HUES48 (cell line): ENCODE results near the gene CFAP53.

Experiments
- H3K27ac ChIP-seq: one replicate; pipeline ENCODE4 v1.7.0; 2013; ENCODE audit warnings: low read depth, low read length, inconsistent platforms
- H3K27me3 ChIP-seq: 2 replicates; pipeline ENCODE4 v1.6.1; 2013; ENCODE audit warnings: mild to moderate bottlenecking, low read length; ENCODE audit not compliant: control insufficient read depth, insufficient read depth
- H3K36me3 ChIP-seq: 2 replicates; pipeline ENCODE4 v1.6.1; 2013; ENCODE audit warnings: low read length; ENCODE audit not compliant: control insufficient read depth, insufficient read depth
- H3K4me1 ChIP-seq: 2 replicates; pipeline ENCODE4 v1.6.1; 2013; ENCODE audit warnings: mild to moderate bottlenecking, low read length; ENCODE audit not compliant: control insufficient read depth, insufficient read depth
- H3K4me3 ChIP-seq: 2 replicates; pipeline ENCODE4 v1.5.1; 2013; ENCODE audit warnings: mild to moderate bottlenecking, low read depth, low read length
- H3K9ac ChIP-seq: 2 replicates; pipeline ENCODE4 v1.6.1; 2013; ENCODE audit warnings: mild to moderate bottlenecking, low read depth, low read length, moderate library complexity
- H3K9me3 ChIP-seq: 2 replicates; pipeline ENCODE4 v1.6.1; 2013; ENCODE audit warnings: low read length; ENCODE audit not compliant: control insufficient read depth, insufficient read depth

The CFAP53 gene

DNA sequence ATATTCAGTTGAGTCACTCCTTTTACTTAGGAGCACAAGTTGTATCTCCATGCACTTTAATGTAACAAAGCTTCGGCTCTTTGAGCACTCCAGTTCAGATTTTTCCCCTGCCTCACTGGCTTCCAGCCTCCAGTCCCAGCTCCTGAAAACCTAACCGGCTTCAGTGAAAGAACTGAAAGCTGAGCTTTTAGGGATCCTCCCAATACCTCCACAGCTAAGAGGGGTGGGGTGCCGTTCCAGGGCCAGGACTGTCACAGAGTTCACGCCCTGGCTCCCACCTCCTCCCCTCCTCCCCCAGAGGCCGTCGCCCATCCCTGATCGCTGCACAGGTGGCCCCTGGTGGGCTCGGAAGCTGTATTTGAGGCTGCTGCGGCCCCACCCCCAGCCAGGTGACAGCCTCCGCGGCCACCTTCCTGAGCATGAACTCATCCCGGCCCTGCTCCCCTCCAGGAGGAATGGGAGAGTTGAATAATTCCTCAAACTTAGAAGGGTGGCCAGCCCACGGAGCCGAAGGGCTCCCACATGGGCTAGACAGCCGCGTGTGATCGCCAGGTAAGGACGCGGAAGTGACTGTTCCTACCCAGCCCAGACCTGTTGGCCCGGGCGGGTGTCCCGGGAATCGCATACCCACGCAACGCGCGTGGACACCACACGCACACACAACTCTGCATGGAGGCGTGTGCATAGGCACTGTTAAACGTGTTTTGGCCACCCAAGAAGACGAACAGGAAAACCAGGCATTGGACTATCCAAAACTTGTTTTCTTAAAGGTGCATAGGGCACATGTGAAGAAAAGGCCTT is 73.1 kb downstream of the CFAP53 start:
- peaks cover 61% of the 10 kb centered on the region for H3K27me3 ChIP-seq
- H3K4me1 ChIP-seq: 0 out of 2 replicates have a peak, but pooled peaks cover 5% of the 10 kb centered on the region
- no peaks in the 10 kb centered on the region for H3K36me3 ChIP-seq
- peak overlapping the region; percentile 75 for H3K4me3 ChIP-seq
- H3K9me3 ChIP-seq: no peaks in the 10 kb centered on the region
- H3K27ac ChIP-seq: no peak overlapping the region
- no peak overlapping the region for H3K9ac ChIP-seq

DNA sequence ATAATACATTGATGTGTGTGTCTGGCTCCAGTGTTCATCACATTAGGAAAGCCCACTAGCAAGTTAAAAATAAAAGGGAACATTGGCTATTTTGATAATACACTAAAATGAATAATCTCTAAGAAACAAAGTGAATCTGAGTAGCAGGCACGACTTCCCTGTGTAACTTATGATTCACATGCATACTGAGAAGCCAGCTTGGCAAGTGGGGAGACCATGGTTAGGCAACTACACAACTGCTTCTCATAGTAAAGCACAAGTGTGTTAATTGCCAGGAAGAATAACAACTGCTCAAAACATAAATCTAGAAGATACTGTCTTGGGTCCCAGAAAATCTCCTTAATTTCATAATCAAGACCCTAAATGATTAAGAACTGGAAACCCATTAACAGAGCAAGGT is 75.4 kb downstream of the CFAP53 start:
- Histone ChIP-seq H3K4me3 (no peak overlapping the region), H3K4me1 (0 out of 2 replicates have a peak, but pooled peaks cover 5% of the 10 kb centered on the region), H3K36me3 (no peaks in the 10 kb centered on the region), H3K9me3 (no peaks in the 10 kb centered on the region), H3K27me3 (peaks cover 52% of the 10 kb centered on the region), H3K27ac (no peak overlapping the region), H3K9ac (no peak overlapping the region)

DNA sequence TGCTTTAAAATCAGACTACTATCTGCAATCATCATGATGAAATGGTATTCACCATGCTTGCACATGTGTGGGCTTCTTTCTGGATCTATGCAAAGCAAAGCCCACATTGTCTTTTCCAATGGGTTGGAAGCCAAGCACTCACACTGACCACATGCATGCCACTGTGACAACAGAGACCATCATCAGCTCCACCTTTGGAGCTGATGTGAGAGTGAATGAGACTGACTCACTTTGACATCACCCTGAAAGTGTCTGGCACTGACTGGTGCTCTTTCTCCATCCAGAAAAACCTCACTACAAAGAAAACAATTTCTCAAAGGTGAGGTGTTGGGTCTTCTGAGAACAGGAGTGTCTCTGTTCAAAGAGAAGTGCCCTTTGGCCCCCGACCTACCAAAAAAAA is 76.1 kb downstream of the CFAP53 start:
- Histone ChIP-seq H3K4me3 (no peak overlapping the region), H3K9ac (no peak overlapping the region), H3K9me3 (no peaks in the 10 kb centered on the region), H3K4me1 (0 out of 2 replicates have a peak, but pooled peaks cover 5% of the 10 kb centered on the region), H3K27me3 (peaks cover 45% of the 10 kb centered on the region), H3K36me3 (no peaks in the 10 kb centered on the region), H3K27ac (no peak overlapping the region)

DNA sequence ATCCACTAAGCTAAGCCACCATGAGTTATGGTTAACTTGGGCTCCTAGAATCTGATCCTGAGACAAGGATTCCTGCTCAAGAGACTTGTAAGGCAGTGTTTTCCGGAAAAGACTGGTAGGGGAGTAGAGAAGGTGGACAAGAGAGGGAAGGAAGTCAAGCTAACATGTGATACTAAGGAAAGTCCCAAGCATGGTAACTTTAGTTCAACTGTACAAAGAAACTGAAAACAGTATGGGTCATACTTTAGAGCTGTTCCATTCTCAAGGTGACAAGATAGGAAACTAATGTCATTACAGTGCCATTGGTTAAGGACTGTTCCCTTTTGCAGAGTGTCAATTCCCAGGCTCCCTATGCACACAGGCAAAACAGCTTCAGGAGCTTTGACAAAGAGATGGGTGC is 77.1 kb downstream of the CFAP53 start:
- no peak overlapping the region for H3K27ac ChIP-seq
- H3K4me3 ChIP-seq: no peak overlapping the region

DNA sequence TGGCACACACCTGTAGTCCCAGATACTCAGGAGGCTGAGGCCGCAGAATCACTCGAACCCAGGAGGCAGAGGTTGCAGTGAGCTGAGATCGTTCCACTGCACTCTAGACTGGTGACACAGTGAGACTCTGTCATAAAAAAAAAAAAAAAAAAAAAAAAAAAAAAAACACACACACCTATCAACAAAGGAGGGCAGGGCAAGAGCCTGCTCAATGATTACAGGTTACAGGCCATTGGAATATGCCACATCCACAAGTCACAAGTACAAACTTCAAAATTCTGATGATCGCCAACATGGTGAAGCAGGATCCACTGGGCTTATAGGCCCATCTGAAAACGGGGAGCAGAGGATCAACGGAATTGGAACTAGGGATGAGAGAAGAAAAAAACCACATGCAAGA is 77.6 kb downstream of the CFAP53 start:
- 0 out of 2 replicates have a peak, but pooled peaks cover 5% of the 10 kb centered on the region for H3K4me1 ChIP-seq
- H3K36me3 ChIP-seq: no peaks in the 10 kb centered on the region
- H3K9ac ChIP-seq: no peak overlapping the region
- no peak overlapping the region for H3K4me3 ChIP-seq
- H3K27ac ChIP-seq: no peak overlapping the region
- no peaks in the 10 kb centered on the region for H3K9me3 ChIP-seq
- H3K27me3 ChIP-seq: peaks cover 30% of the 10 kb centered on the region

More for the DNA sequence above, 77.1 kb downstream of the CFAP53 start:
- no peaks in the 10 kb centered on the region for H3K9me3 ChIP-seq
- 0 out of 2 replicates have a peak, but pooled peaks cover 5% of the 10 kb centered on the region for H3K4me1 ChIP-seq
- peaks cover 35% of the 10 kb centered on the region for H3K27me3 ChIP-seq
- H3K36me3 ChIP-seq: no peaks in the 10 kb centered on the region
- H3K9ac ChIP-seq: no peak overlapping the region

DNA sequence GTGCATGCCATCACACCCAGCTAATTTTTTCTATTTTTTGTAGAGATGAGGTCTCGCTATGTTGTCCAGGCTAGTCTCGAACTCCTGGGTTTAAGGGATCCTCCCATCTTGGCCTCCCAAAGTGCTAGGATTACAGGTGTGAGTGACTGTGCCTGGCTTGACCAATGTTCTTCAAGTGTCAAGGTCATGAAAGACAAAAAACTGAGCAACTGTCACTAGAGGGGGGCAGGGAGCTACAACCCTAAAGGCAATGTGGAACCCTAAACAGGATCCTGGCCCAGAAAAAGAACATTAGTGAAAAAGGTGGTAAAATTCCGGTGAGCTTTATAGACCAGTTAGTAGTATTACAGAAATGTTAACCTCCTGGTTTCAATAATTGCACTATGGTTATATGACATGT is 78.6 kb downstream of the CFAP53 start:
- no peaks in the 10 kb centered on the region for H3K36me3 ChIP-seq
- no peak overlapping the region for H3K4me3 ChIP-seq
- no peak overlapping the region for H3K27ac ChIP-seq
- H3K27me3 ChIP-seq: peaks cover 20% of the 10 kb centered on the region
- no peaks in the 10 kb centered on the region for H3K9me3 ChIP-seq
- no peak overlapping the region for H3K9ac ChIP-seq
- peaks cover 3% of the 10 kb centered on the region; the same call in 1 of the 2 replicates for H3K4me1 ChIP-seq

DNA sequence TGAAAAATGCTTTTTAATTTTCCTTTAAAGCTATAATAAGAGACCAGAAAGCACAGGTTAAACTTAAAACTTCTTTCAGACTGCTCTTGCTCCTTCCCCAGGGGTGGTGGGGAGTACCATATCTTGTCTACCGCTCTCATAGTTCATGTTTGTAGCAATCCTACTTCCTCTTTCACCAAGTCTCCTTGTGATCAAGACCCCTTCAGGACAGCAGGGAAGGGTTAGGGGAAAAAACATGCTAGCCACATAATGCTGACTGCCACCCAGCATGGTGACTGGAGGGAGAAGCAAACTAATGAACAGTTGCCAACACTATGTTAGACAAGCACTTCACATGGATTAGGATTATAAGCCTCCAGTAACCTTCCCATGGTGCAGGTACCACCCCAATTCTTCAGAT is 79.9 kb downstream of the CFAP53 start:
- Histone ChIP-seq H3K9me3 (no peaks in the 10 kb centered on the region), H3K4me1 (peaks cover 3% of the 10 kb centered on the region; the same call in 1 of the 2 replicates), H3K36me3 (no peaks in the 10 kb centered on the region), H3K27me3 (peaks cover 8% of the 10 kb centered on the region), H3K27ac (no peak overlapping the region), H3K4me3 (no peak overlapping the region), H3K9ac (no peak overlapping the region)

DNA sequence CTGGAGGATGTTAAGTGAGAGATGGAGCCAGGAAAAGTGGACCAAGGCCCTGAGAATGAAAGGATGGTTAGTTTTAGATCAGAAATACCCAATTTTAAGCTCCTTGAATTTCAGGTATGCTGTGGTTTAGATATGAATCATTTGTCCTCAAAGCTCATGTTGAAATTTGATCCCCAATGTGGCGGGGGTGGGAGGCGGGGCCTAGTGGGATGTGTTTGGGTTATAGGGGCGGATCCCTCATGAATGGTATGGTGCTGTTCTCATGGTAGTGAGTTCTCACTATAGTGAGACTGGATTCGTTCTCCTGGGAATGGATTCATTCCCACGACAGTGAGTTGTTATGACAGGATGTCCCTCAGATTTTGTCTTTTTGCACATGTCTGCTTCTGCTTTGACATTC is 82.7 kb downstream of the CFAP53 start:
- Histone ChIP-seq H3K9ac (no peak overlapping the region), H3K27ac (no peak overlapping the region), H3K36me3 (no peaks in the 10 kb centered on the region), H3K4me3 (no peak overlapping the region), H3K9me3 (no peaks in the 10 kb centered on the region), H3K4me1 (peaks cover 3% of the 10 kb centered on the region; the same call in 1 of the 2 replicates), H3K27me3 (no peaks in the 10 kb centered on the region)

DNA sequence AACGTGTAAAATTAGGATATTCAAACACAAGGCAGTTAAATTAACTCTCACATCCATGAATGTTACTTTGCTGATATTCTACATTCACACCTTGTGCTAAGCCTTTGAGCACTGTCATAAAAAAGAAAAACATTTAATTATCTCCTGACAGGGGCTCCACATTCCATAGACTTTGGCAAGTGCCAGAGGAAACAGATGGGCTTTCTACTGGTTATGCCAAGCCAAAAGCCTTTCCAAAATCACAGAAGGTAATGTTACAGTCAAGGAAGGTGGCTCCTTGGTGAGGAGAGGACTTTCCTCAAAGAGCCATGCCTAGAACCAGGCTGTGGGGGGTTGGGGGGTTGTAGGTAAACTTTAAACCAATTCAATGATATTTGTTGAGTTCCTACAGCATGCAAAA is 83.8 kb downstream of the CFAP53 start:
- Histone ChIP-seq H3K9me3 (no peaks in the 10 kb centered on the region), H3K9ac (no peak overlapping the region), H3K27me3 (no peaks in the 10 kb centered on the region), H3K4me3 (no peak overlapping the region), H3K27ac (no peak overlapping the region), H3K4me1 (peaks cover 3% of the 10 kb centered on the region; the same call in 1 of the 2 replicates), H3K36me3 (no peaks in the 10 kb centered on the region)

DNA sequence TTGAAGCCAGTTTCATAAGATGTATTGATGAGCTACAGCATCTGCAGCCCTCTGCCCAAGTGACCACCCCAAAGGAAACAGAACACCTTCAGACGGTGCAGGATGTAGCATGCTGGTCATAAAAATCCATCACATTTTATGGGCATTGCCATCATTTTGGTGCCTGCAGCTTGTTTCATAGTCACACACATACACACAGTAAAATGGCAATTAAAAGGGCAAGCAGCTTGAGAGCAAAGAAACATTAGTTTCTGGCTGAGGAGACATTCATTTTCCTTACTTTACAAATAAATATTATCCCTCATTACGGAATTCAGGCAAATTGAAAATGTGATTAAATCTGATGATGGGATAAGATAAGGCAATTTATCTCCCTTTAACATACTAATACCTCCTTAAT is 84.7 kb downstream of the CFAP53 start:
- no peak overlapping the region for H3K27ac ChIP-seq

DNA sequence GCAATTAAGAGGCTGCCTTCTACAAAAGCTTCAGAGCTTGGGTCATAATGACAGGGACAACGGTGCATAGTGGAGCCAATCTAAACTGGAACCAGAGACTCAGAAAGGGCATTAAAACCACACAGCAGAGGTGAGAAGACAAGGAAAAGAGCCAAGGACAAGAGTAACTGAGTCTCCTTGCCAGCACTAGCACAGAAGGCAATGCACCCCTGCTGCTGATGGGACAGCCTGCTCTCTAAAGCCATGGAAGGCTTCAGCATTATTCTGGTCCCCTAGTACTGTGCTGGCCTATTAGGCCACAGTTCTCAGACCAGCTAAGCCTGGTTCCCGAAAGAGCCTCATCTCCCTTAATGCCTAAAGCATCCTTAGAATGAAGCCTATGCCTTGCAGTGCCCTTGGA is 86.8 kb downstream of the CFAP53 start:
- Histone ChIP-seq H3K9me3 (no peaks in the 10 kb centered on the region), H3K36me3 (no peaks in the 10 kb centered on the region), H3K27me3 (no peaks in the 10 kb centered on the region), H3K9ac (no peak overlapping the region), H3K27ac (no peak overlapping the region), H3K4me3 (no peak overlapping the region), H3K4me1 (peaks cover 3% of the 10 kb centered on the region; the same call in 1 of the 2 replicates)

More for the DNA sequence above, 84.7 kb downstream of the CFAP53 start:
- H3K9me3 ChIP-seq: no peaks in the 10 kb centered on the region
- H3K9ac ChIP-seq: no peak overlapping the region
- no peaks in the 10 kb centered on the region for H3K27me3 ChIP-seq
- H3K4me1 ChIP-seq: peaks cover 3% of the 10 kb centered on the region; the same call in 1 of the 2 replicates
- no peak overlapping the region for H3K4me3 ChIP-seq
- H3K36me3 ChIP-seq: no peaks in the 10 kb centered on the region
